Endothelial cell of umbilical vein (primary cell): ENCODE measurements around the gene CEBPB.

Experiments used
- CTCF ChIP-seq, 2 donors: IDR thresholded peaks; 1 replicate in 1 of 2; 2 replicates in 1 of 2; pipeline ENCODE4 v1.5.1; 2011; ENCODE audit warnings: low read length in 2 of 2, mild to moderate bottlenecking in 2 of 2, moderate library complexity in 2 of 2, control low read depth in 1 of 2, inconsistent platforms in 1 of 2, low read depth in 1 of 2; ENCODE audit not compliant: insufficient read depth in 1 of 2; ENCODE audit errors: extremely low read depth in 1 of 2
- EZH2 ChIP-seq: IDR thresholded peaks from 2 replicates; pipeline ENCODE4 v1.6.1; 2012; ENCODE audit warnings: borderline replicate concordance, low read depth, mild to moderate bottlenecking, moderate library complexity, low read length, inconsistent platforms; ENCODE audit not compliant: severe bottlenecking
- GATA2 ChIP-seq: IDR thresholded peaks from 2 replicates; pipeline ENCODE4 v1.7.0; 2011; ENCODE audit warnings: low read depth, mild to moderate bottlenecking, moderate library complexity, mixed read lengths, low read length; ENCODE audit not compliant: insufficient read length, insufficient read depth
- POLR2A ChIP-seq: IDR thresholded peaks from 2 replicates; pipeline ENCODE4 v1.6.1; 2012; ENCODE audit warnings: low read depth, mild to moderate bottlenecking, control low read depth, low read length
- POLR2AphosphoS5 ChIP-seq: IDR thresholded peaks from 2 replicates; pipeline ENCODE4 v1.6.1; 2012; ENCODE audit warnings: low read depth, mild to moderate bottlenecking, control low read depth, low read length, moderate library complexity; ENCODE audit not compliant: insufficient read depth
- TF ChIP-seq, protein P1 (sequence below): IDR thresholded peaks from 2 replicates; pipeline ENCODE4 v1.6.1; 2011; ENCODE audit not compliant: insufficient read depth, insufficient read length

DNA sequence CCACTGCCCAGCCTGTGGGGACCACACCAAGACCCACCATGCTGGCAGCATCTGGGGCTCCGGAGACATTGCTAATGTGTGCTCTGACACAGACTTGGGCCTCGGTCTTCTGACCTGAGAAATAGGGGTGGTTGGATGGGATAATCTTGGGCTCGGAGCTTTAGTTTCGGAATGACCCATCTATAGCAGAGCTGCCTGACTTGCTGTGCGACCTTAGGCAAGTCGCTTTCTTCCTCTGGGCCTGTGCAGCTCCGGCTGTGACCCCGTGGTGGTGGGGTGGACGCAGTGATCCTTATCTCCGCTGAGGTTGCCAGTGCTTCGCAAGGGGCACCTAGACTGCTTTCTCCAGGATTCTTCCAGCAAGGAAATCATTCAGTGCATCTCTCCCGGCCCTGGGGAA lies 43.7 kb downstream of the CEBPB start:
- TF ChIP-seq CTCF (IDR thresholded peaks at IDR 0.05; ENCODE audit: extremely low read depth in 1 of 2, insufficient read depth in 1 of 2, low read depth in 1 of 2, low read length in 2 of 2) (no peak), POLR2A (no peak), POLR2AphosphoS5 (no peak), EZH2 (no peak), GATA2 (no peak)
- TF ChIP-seq, protein P1, sequence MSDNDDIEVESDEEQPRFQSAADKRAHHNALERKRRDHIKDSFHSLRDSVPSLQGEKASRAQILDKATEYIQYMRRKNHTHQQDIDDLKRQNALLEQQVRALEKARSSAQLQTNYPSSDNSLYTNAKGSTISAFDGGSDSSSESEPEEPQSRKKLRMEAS, result no peak
